GM06990 (cell line): Measurements from ENCODE around the gene RPS6KC1.

ENCODE experiments used
- DNase-seq: peaks from one replicate; pipeline ENCODE4 v3.0.0-alpha.2; 2011; ENCODE audit not compliant: insufficient read length; ENCODE audit errors: extremely low read depth
- H3K27me3 ChIP-seq: replicated peaks from 2 replicates; pipeline ENCODE4 v1.6.0; 2011; ENCODE audit warnings: low read length; ENCODE audit not compliant: control insufficient read depth, insufficient read depth
- H3K36me3 ChIP-seq: 2 replicates; pipeline ENCODE4 v1.5.1; 2011; ENCODE audit warnings: low read length; ENCODE audit not compliant: control insufficient read depth, insufficient read depth
- H3K4me3 ChIP-seq: replicated peaks from 2 replicates; pipeline ENCODE4 v1.5.1; 2011; ENCODE audit warnings: low read depth, mild to moderate bottlenecking, control low read depth, low read length
- CTCF ChIP-seq: IDR thresholded peaks from 2 replicates; pipeline ENCODE4 v1.5.1; 2011; ENCODE audit warnings: low read length, control low read depth, mild to moderate bottlenecking, inconsistent platforms; ENCODE audit not compliant: insufficient read depth, poor library complexity, severe bottlenecking

Gene RPS6KC1

GRCh38 chr1:213124590-213124989, 73.5 kb downstream of the RPS6KC1 start:
- Histone ChIP-seq H3K36me3 (no peaks in the 10 kb centered on the region), H3K4me3 (no peak overlapping the region), H3K27me3 (no peaks in the 10 kb centered on the region)
- TF ChIP-seq CTCF: no peak
- no peak for DNase-seq

- no peaks in the 10 kb centered on the region for H3K27me3 ChIP-seq
- no peak overlapping the region for H3K4me3 ChIP-seq
- no peaks in the 10 kb centered on the region for H3K36me3 ChIP-seq
- TF ChIP-seq CTCF: no peak
- DNase-seq: no peak
These were observed 74.6 kb downstream of the RPS6KC1 start for GRCh38 chr1:213125643-213126042.

- no peaks in the 10 kb centered on the region for H3K36me3 ChIP-seq
- DNase-seq: no peak
- TF ChIP-seq CTCF: no peak
- no peak overlapping the region for H3K4me3 ChIP-seq
- no peaks in the 10 kb centered on the region for H3K27me3 ChIP-seq
These were observed 76.0 kb downstream of the RPS6KC1 start for GRCh38 chr1:213127074-213127473.

DNA sequence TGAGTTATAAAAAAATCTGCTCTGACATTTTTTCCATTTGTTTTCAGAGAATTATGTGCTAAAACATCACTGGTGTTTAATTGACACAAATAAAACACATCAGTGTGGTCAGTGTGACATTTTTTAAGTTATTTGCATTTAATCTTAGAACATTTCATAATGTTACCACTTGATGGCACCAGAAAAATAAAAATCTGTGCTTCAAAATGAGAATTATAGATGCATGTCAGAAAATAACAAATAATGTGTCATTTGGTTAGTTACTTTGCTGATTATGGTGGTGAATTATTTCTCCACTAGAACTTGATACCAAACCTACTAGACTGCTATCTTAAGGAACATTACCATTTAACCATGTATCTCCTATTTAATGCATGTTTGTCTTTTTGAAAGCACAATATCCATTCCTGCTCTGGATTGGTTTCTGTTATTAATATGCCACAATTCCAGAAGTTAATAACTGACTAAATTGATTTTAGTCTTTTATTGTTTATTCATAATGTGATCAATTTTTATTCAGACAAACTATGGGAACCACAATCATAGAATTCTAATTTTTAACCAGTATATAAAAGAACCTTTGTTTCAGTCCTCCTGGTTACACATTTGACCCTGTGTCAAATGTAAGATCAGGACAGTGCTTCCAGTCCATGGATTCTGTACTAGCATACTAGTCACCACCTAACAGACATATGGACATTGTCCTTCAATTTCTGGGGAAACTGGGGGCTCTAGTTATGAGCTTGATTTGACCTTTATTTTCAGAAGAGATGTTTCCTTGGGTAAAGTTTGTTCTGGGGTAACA, 81.0 kb downstream of the RPS6KC1 start:
- H3K4me3 ChIP-seq: no peak overlapping the region
- no peak for TF ChIP-seq CTCF
- no peaks in the 10 kb centered on the region for H3K27me3 ChIP-seq
- H3K36me3 ChIP-seq: no peaks in the 10 kb centered on the region
- no peak for DNase-seq

DNA sequence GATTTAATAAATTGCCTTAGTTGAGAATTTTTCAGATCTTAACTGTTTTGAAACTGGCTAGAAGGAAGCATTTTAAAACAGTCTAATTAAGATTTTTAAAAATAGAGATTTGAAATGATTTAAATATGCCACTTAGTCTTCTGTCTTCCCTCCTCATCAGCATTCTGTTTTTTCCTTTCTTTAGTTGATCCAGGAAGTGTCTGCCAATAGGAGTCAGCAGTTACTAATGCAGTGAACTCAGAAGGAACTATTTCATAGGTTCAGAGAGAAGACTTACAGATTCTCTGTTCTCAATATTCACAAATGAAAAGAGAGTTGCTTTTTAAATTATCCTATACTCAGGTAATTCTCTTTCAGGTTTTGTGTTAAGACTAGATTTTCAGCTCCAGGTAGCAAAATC, 84.5 kb downstream of the RPS6KC1 start:
- TF ChIP-seq CTCF: no peak
- no peaks in the 10 kb centered on the region for H3K36me3 ChIP-seq
- no peaks in the 10 kb centered on the region for H3K27me3 ChIP-seq
- no peak for DNase-seq
- no peak overlapping the region for H3K4me3 ChIP-seq
